GM12878 (cell line): ENCODE data around the gene MAP2K4. TPM values are rescaled to one million over a fixed set of nuclear protein-coding genes. Genes with fewer than 3 reads are reported as not detected.
A peak's percentile ranks its signal among the peaks of the same experiment; 100 is the strongest.

Experiments
- E2F8 ChIP-seq: fragments of 450-650 bp; IDR thresholded peaks from 2 replicates; pipeline ENCODE4 v1.6.1; 2018; ENCODE audit warnings: mild to moderate bottlenecking, low read depth, moderate library complexity; ENCODE audit not compliant: partially characterized antibody
- FOXK2 ChIP-seq: fragments of 450-650 bp; IDR thresholded peaks from 2 replicates; pipeline ENCODE4 v1.6.1; 2017; ENCODE audit warnings: mild to moderate bottlenecking, moderate library complexity
- GABPA ChIP-seq: IDR thresholded peaks from 2 replicates; pipeline ENCODE4 v1.6.1; 2014; ENCODE audit warnings: antibody characterized with exemption, low read depth, mild to moderate bottlenecking, inconsistent platforms
- GATAD2B ChIP-seq: fragments of 450-650 bp; conservative IDR thresholded peaks from 2 replicates; pipeline ENCODE4 v1.6.1; 2017; ENCODE audit warnings: low read depth, mild to moderate bottlenecking, moderate library complexity
- IKZF2 ChIP-seq, 2 experiments: fragments of 450-650 bp; IDR thresholded peaks; 2 replicates each; pipeline ENCODE4 v1.6.1; 2017; ENCODE audit warnings: mild to moderate bottlenecking in 2 of 2, moderate library complexity in 2 of 2
- LARP7 ChIP-seq: fragments of 450-650 bp; IDR thresholded peaks from 2 replicates; pipeline ENCODE4 v1.6.1; 2017; ENCODE audit warnings: mild to moderate bottlenecking
- MXI1 ChIP-seq: fragments of 150-350 bp; IDR thresholded peaks from 2 replicates; pipeline ENCODE4 v1.6.1; 2011; ENCODE audit warnings: low read depth, mild to moderate bottlenecking, inconsistent platforms, low read length, improper control_type of control experiment
- NRF1 ChIP-seq: conservative IDR thresholded peaks from 2 replicates; pipeline ENCODE4 v1.6.1; 2011; ENCODE audit warnings: mild to moderate bottlenecking, low read depth, low read length, improper control_type of control experiment
- POLR2A ChIP-seq: IDR thresholded peaks from 2 replicates; pipeline ENCODE4 v1.6.1; 2011; ENCODE audit warnings: low read depth, mild to moderate bottlenecking, low read length
- POU2F2 ChIP-seq: IDR thresholded peaks from 3 replicates; pipeline ENCODE4 v1.6.1; 2011; ENCODE audit warnings: low read depth, mild to moderate bottlenecking, low read length, borderline replicate concordance
- SREBF1 ChIP-seq: IDR thresholded peaks from 2 replicates; pipeline ENCODE4 v1.6.1; 2012; ENCODE audit warnings: mild to moderate bottlenecking, low read length
- STAT1 ChIP-seq: fragments of 450-650 bp; conservative IDR thresholded peaks from 2 replicates; pipeline ENCODE4 v1.6.1; 2014; ENCODE audit warnings: antibody characterized with exemption, mild to moderate bottlenecking
- TBL1XR1 ChIP-seq: IDR thresholded peaks from 2 replicates; pipeline ENCODE4 v1.6.1; 2012; ENCODE audit warnings: low read depth, low read length, improper control_type of control experiment
- TCF12 ChIP-seq: IDR thresholded peaks from 2 replicates; pipeline ENCODE4 v1.6.1; 2011; ENCODE audit warnings: low read depth, mild to moderate bottlenecking, low read length
- TCF7 ChIP-seq: IDR thresholded peaks from 2 replicates; pipeline ENCODE4 v1.6.1; 2014; ENCODE audit warnings: antibody characterized with exemption, borderline replicate concordance
- polyA plus RNA-seq, 11 experiments: library from polyadenylated mRNA; depleted of rRNA in 4 of 11; unstranded in 6 of 11; stranded (reverse) in 5 of 11; fragments of >200 nt; fragmentation: Nextera tagmentation in 4 of 11; fragmentation: Illumina TruSeq in 1 of 11; extraction: Ambion mirVana in 4 of 11; extraction: Trizol in 1 of 11; gene quantifications; 1 replicate in 1 of 11; 2 replicates in 10 of 11; pipeline versions ENCODE4 v1.2.1 to v1.2.3, GENCODE V29; 2011 to 2016; ENCODE audit warnings: inconsistent platforms in 2 of 11, missing spikeins in 2 of 11, low read depth in 1 of 11
- total RNA-seq, 4 experiments: library from RNA; depleted of rRNA in 3 of 4; stranded (reverse); fragments of >200 nt in 3 of 4; fragmentation: Illumina TruSeq in 1 of 4; extraction: Trizol in 1 of 4; gene quantifications; 2 replicates each; pipeline versions ENCODE4 v1.2.1 to v1.2.3, GENCODE V29; 2013 to 2021
- TF ChIP-seq, protein P1 (sequence below): fragments of 450-650 bp; IDR thresholded peaks from 2 replicates; pipeline ENCODE4 v1.6.1; 2016; ENCODE audit warnings: mild to moderate bottlenecking
- TF ChIP-seq, protein P2 (sequence below): IDR thresholded peaks from 2 replicates; pipeline ENCODE4 v1.6.1; 2011; ENCODE audit warnings: mild to moderate bottlenecking, low read depth, low read length, moderate library complexity; ENCODE audit not compliant: insufficient replicate concordance
- TF ChIP-seq, protein P3 (sequence below): fragments of 450-650 bp; formaldehyde crosslinking; IDR thresholded peaks from 2 replicates; pipeline ENCODE4 v1.5.0; 2022; ENCODE audit warnings: mild to moderate bottlenecking, missing genetic modification characterization
- TF ChIP-seq, protein P4 (sequence below): fragments of 150-350 bp; IDR thresholded peaks from 2 replicates; pipeline ENCODE4 v1.6.1; 2014; ENCODE audit warnings: mild to moderate bottlenecking, low read depth, low read length

Gene MAP2K4
- total and polyA plus RNA-seq, 10 of the 15 experiments (the other 5 are each of a cell fraction or from before 2014, with no cell fraction given) = 5.4 to 34.1 (median 25.5) TPM

DNA sequence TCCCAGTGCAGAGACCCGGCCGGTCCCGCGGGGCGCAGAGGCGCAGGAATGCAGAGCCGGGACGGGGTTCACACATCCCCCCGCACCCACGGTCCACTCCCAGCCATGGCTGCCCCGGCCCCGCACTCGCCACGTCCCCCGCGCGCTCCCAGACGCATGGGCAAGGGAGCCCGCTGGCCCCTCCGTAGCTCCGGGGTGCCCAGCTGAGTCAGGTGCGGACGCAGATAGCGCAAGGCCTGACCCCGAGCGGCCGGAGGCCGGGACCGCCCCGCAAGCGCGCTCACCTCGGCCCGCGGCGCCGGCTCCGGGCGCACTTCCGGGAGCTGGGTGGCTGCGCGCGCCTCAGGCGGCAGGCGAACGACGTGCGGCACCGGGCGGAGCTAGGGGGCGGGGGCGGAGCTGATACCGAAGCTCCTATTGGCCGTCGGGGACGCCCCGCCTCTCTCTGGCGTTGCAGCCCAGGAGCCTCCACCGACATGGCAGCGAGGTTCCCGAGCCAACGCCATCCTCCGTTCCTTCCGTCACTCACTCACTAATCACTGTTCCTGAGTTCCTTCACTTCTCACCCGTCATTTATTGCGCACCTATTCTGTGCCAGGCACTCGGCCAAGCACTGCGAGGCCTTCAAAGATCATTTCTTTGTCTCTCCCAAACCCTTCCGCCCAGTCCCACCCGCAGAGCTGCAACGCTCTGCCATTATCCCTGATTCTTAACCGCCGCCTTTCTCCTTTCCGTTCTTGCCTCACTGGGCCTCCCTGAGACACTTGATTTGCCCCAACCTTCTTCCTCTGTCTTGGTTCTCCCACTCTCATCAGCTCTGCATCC is 23.3 kb upstream of the MAP2K4 start, which contains the start of gene ZNF18 (continued):
- TF ChIP-seq, protein P1, sequence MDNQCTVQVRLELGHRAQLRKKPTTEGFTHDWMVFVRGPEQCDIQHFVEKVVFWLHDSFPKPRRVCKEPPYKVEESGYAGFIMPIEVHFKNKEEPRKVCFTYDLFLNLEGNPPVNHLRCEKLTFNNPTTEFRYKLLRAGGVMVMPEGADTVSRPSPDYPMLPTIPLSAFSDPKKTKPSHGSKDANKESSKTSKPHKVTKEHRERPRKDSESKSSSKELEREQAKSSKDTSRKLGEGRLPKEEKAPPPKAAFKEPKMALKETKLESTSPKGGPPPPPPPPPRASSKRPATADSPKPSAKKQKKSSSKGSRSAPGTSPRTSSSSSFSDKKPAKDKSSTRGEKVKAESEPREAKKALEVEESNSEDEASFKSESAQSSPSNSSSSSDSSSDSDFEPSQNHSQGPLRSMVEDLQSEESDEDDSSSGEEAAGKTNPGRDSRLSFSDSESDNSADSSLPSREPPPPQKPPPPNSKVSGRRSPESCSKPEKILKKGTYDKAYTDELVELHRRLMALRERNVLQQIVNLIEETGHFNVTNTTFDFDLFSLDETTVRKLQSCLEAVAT = peak; percentile 99
- TF ChIP-seq TCF7 = no peak
- TF ChIP-seq TBL1XR1 = no peak
- peak; percentile 66; the same call in 1 of the 2 replicates for TF ChIP-seq LARP7
- no peak for TF ChIP-seq SREBF1
- TF ChIP-seq, protein P2, sequence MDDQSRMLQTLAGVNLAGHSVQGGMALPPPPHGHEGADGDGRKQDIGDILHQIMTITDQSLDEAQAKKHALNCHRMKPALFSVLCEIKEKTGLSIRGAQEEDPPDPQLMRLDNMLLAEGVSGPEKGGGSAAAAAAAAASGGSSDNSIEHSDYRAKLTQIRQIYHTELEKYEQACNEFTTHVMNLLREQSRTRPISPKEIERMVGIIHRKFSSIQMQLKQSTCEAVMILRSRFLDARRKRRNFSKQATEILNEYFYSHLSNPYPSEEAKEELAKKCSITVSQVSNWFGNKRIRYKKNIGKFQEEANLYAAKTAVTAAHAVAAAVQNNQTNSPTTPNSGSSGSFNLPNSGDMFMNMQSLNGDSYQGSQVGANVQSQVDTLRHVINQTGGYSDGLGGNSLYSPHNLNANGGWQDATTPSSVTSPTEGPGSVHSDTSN = no peak
- peak in 1 of 2 experiments; percentile 11; a peak in 2 of 4 replicates for TF ChIP-seq IKZF2 (IDR thresholded peaks at IDR 0.05)
- peak; percentile 87 for TF ChIP-seq POU2F2
- peak; percentile 49; the same call in 1 of the 2 replicates for TF ChIP-seq GABPA
- peak; percentile 92 for TF ChIP-seq GATAD2B
- TF ChIP-seq, protein P3, sequence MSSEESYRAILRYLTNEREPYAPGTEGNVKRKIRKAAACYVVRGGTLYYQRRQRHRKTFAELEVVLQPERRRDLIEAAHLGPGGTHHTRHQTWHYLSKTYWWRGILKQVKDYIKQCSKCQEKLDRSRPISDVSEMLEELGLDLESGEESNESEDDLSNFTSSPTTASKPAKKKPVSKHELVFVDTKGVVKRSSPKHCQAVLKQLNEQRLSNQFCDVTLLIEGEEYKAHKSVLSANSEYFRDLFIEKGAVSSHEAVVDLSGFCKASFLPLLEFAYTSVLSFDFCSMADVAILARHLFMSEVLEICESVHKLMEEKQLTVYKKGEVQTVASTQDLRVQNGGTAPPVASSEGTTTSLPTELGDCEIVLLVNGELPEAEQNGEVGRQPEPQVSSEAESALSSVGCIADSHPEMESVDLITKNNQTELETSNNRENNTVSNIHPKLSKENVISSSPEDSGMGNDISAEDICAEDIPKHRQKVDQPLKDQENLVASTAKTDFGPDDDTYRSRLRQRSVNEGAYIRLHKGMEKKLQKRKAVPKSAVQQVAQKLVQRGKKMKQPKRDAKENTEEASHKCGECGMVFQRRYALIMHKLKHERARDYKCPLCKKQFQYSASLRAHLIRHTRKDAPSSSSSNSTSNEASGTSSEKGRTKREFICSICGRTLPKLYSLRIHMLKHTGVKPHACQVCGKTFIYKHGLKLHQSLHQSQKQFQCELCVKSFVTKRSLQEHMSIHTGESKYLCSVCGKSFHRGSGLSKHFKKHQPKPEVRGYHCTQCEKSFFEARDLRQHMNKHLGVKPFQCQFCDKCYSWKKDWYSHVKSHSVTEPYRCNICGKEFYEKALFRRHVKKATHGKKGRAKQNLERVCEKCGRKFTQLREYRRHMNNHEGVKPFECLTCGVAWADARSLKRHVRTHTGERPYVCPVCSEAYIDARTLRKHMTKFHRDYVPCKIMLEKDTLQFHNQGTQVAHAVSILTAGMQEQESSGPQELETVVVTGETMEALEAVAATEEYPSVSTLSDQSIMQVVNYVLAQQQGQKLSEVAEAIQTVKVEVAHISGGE (CRISPR knock-in tag) = no peak
- peak; percentile 96 for TF ChIP-seq POLR2A
- peak; percentile 58; the same call in 1 of the 2 replicates for TF ChIP-seq MXI1
- peak; percentile 36; the same call in 1 of the 2 replicates for TF ChIP-seq TCF12
- TF ChIP-seq FOXK2 = no peak
- TF ChIP-seq NRF1 = peak; percentile 51
- no peak for TF ChIP-seq E2F8
- TF ChIP-seq STAT1 = no peak
- TF ChIP-seq, protein P4, sequence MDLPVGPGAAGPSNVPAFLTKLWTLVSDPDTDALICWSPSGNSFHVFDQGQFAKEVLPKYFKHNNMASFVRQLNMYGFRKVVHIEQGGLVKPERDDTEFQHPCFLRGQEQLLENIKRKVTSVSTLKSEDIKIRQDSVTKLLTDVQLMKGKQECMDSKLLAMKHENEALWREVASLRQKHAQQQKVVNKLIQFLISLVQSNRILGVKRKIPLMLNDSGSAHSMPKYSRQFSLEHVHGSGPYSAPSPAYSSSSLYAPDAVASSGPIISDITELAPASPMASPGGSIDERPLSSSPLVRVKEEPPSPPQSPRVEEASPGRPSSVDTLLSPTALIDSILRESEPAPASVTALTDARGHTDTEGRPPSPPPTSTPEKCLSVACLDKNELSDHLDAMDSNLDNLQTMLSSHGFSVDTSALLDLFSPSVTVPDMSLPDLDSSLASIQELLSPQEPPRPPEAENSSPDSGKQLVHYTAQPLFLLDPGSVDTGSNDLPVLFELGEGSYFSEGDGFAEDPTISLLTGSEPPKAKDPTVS = no peak
